ENCODE data around the gene TEK. TPM values are rescaled to one million over a fixed set of nuclear protein-coding genes. Genes with fewer than 3 reads are reported as not detected.
A peak's percentile ranks its signal among the peaks of the same experiment; 100 is the strongest.

Gene TEK
- total and polyA plus RNA-seq, 2 experiments from 2014 or later: 1.9 to 9.4 TPM

GRCh38 chr9:27086818-27087680, 22.0 kb upstream of the TEK start:
- Histone ChIP-seq H3K27ac (ENCODE audit: low read depth) (no peak overlapping the region), H3K9me2 (ENCODE audit: insufficient read depth) (no peaks in the 10 kb centered on the region), H2AFZ (no peak overlapping the region), H3F3A (replicated peaks; ENCODE audit: low read depth) (no peaks in the 10 kb centered on the region), H3K27me3 (ENCODE audit: insufficient read depth) (no peaks in the 10 kb centered on the region), H3K4me3 (no peak overlapping the region), H3K36me3 (ENCODE audit: insufficient read depth) (peaks cover 4% of the 10 kb centered on the region; the same call in 1 of the 2 replicates), H4K20me1 (replicated peaks; ENCODE audit: insufficient read depth) (no peaks in the 10 kb centered on the region), H3K79me2 (replicated peaks; ENCODE audit: insufficient read depth) (no peaks in the 10 kb centered on the region), H3K4me1 (ENCODE audit: insufficient read depth) (no peaks in the 10 kb centered on the region), H3K4me2 (no peak overlapping the region)
- DNase-seq (ENCODE audit: low spot score) (no peak), ATAC-seq (no peak)
- Mint-ChIP-seq H3K27ac (peak overlapping the region; percentile 15; the same call in 1 of the 2 replicates), H3K9me3 (peaks cover 6% of the 10 kb centered on the region), H3K4me1 (no peaks in the 10 kb centered on the region), H3K4me3 (no peak overlapping the region), H3K27me3 (ENCODE audit: insufficient read depth, low read depth, poor library complexity) (no peaks in the 10 kb centered on the region), H3K36me3 (ENCODE audit: low read depth) (no peaks in the 10 kb centered on the region)
- TF ChIP-seq JUNB (IDR thresholded peaks at IDR 0.05; ENCODE audit: unreplicated experiment): no peak
- TF ChIP-seq ZNF462 (CRISPR knock-in tag; IDR thresholded peaks at IDR 0.05): no peak
- TF ChIP-seq POLR2AphosphoS5 (IDR thresholded peaks at IDR 0.05; ENCODE audit: low read depth): no peak
- no peak for TF ChIP-seq CREB1 (CRISPR knock-in tag; IDR thresholded peaks at IDR 0.05; ENCODE audit: low read depth)
- no peak for TF ChIP-seq NANOG (IDR thresholded peaks at IDR 0.05; ENCODE audit: borderline replicate concordance)
- no peak for TF ChIP-seq CTCF (conservative IDR thresholded peaks at IDR 0.05; ENCODE audit: low read depth in 2 of 2)

Measured in GM23338 (cell line).